K562 (cell line): ENCODE measurements around the gene VDAC2. TPM values are rescaled to one million over a fixed set of nuclear protein-coding genes. Genes with fewer than 3 reads are reported as not detected.
A peak's percentile ranks its signal among the peaks of the same experiment; 100 is the strongest.

Experiments used
- ATAC-seq: fragments of 200-7000 bp; cut with Tn5 transposase; 3 replicates; pipeline ENCODE4 v1.9.1; 2020; ENCODE audit warnings: moderate library complexity
- BruUV-seq: library from RNA; stranded (reverse); fragments of 400-500 nt; replicated peaks from 2 replicates; lab custom pipeline; 2021; lab: Mats Ljungman, UMichigan
- CTCF ChIA-PET: fragments of 300-600 bp; formaldehyde crosslinking; extraction: SDS; loops from one replicate; lab custom pipeline; 2021; ENCODE audit warnings: low intra/inter-chr PET ratio; lab: Yijun Ruan, JAX
- POLR2A ChIA-PET: fragments of 300-600, 350-650 bp; sonication (Branson Sonifier 250); formaldehyde crosslinking; extraction: SDS; loops from one replicate; lab custom pipeline; 2021; ENCODE audit warnings: antibody characterized with exemption, inconsistent platforms; lab: Yijun Ruan, JAX
- DNase-seq, 4 experiments: peaks; one replicate each; pipeline versions ENCODE4 v3.0.0 to v3.0.0-alpha.2; 2011 to 2018; ENCODE audit warnings: low spot score in 3 of 4, mixed read lengths in 3 of 4; ENCODE audit errors: extremely low read depth in 1 of 4
- FAIRE-seq: peaks from 2 replicates; lab custom pipeline; 2011; peaks lifted over from hg19 to GRCh38; lab: Jason Lieb, UNC
- H2AFZ ChIP-seq: 2 replicates; pipeline ENCODE4 v1.6.0; 2011; ENCODE audit warnings: low read depth, low read length, control low read depth, inconsistent platforms
- H3K27ac ChIP-seq: fragments of 200-600 bp; 3 replicates; pipeline ENCODE4 v1.8.0; 2011; ENCODE audit warnings: low read depth, mild to moderate bottlenecking, control low read depth, inconsistent platforms, low read length, moderate library complexity, mixed read lengths; ENCODE audit errors: extremely low read depth
- H3K27me3 ChIP-seq, 2 experiments: fragments of 300-600 bp in 1 of 2; 2 replicates in 1 of 2; 3 replicates in 1 of 2; pipeline versions ENCODE4 v1.6.0 to v1.8.0; 2011; ENCODE audit warnings: inconsistent platforms in 2 of 2, low read length in 2 of 2, mild to moderate bottlenecking in 1 of 2, mixed read lengths in 1 of 2, moderate library complexity in 1 of 2; ENCODE audit not compliant: control insufficient read depth in 2 of 2, insufficient read depth in 2 of 2
- H3K36me3 ChIP-seq: fragments of 300-600 bp; 3 replicates; pipeline ENCODE4 v1.8.0; 2011; ENCODE audit warnings: mild to moderate bottlenecking, low read length, inconsistent platforms; ENCODE audit not compliant: control insufficient read depth, insufficient read depth
- H3K4me1 ChIP-seq, 2 experiments: fragments of 200-600 bp in 1 of 2; replicated peaks in 1 of 2; 2 replicates in 1 of 2; 3 replicates in 1 of 2; pipeline versions ENCODE4 v1.5.1 to v1.8.0; 2011; ENCODE audit warnings: inconsistent platforms in 2 of 2, low read length in 2 of 2, mild to moderate bottlenecking in 1 of 2, mixed read lengths in 1 of 2, moderate library complexity in 1 of 2; ENCODE audit not compliant: control insufficient read depth in 2 of 2, insufficient read depth in 2 of 2
- H3K4me2 ChIP-seq: 2 replicates; pipeline ENCODE4 v1.6.1; 2011; ENCODE audit warnings: low read length, control low read depth, inconsistent platforms, mixed read lengths; ENCODE audit not compliant: insufficient read depth
- H3K4me3 ChIP-seq: fragments of 200-600 bp; sonication (generic), shearing (Covaris generic); 2 replicates; pipeline ENCODE4 v1.5.1; 2016; ENCODE audit warnings: control low read depth, inconsistent platforms
- H3K79me2 ChIP-seq: fragments of 200-600 bp; 3 replicates; pipeline ENCODE4 v1.8.0; 2011; ENCODE audit warnings: low read length, inconsistent platforms; ENCODE audit not compliant: control insufficient read depth, insufficient read depth
- H3K9ac ChIP-seq, 2 experiments: 2 replicates each; pipeline versions ENCODE4 v1.6.0 to v1.6.1; 2011; ENCODE audit warnings: low read depth in 2 of 2, low read length in 2 of 2, control low read depth in 1 of 2, inconsistent platforms in 1 of 2, mild to moderate bottlenecking in 1 of 2, mixed read lengths in 1 of 2; ENCODE audit not compliant: insufficient read depth in 1 of 2
- H3K9me1 ChIP-seq: one replicate; pipeline ENCODE4 v1.6.0; 2011; ENCODE audit warnings: inconsistent platforms, mild to moderate bottlenecking, low read length, moderate library complexity; ENCODE audit not compliant: control insufficient read depth, insufficient read depth
- H3K9me3 ChIP-seq: replicated peaks from 2 replicates; pipeline ENCODE4 v1.5.1; 2011; ENCODE audit warnings: low read depth, low read length, inconsistent platforms; ENCODE audit not compliant: control insufficient read depth, insufficient read depth
- H4K20me1 ChIP-seq: replicated peaks from 2 replicates; pipeline ENCODE4 v1.6.1; 2011; ENCODE audit warnings: low read length, inconsistent platforms, mixed read lengths; ENCODE audit not compliant: control insufficient read depth, insufficient read depth
- MTA3 ChIP-seq: fragments of 450-650 bp; formaldehyde crosslinking; IDR thresholded peaks from 2 replicates; pipeline ENCODE4 v1.6.1; 2017; ENCODE audit warnings: mild to moderate bottlenecking, borderline replicate concordance
- RB1 ChIP-seq: fragments of 450-650 bp; IDR thresholded peaks from 2 replicates; pipeline ENCODE4 v1.6.1; 2017; ENCODE audit warnings: low read depth, mild to moderate bottlenecking
- RBM22 ChIP-seq: fragments of 200-400 bp; formaldehyde crosslinking; IDR thresholded peaks from 2 replicates; pipeline ENCODE4 v1.6.1; 2018; ENCODE audit warnings: low read length, low read depth; ENCODE audit not compliant: poor library complexity, severe bottlenecking
- SMARCA4 ChIP-seq: fragments of 450-650 bp; IDR thresholded peaks from 2 replicates; pipeline ENCODE4 v1.6.1; 2016
- SNIP1 ChIP-seq: fragments of 450-650 bp; IDR thresholded peaks from 2 replicates; pipeline ENCODE4 v1.7.1; 2017; ENCODE audit warnings: low read depth, mild to moderate bottlenecking
- YY1 ChIP-seq, 3 experiments: IDR thresholded peaks; 2 replicates each; pipeline ENCODE4 v1.6.1; 2011; ENCODE audit warnings: low read length in 2 of 3, mild to moderate bottlenecking in 2 of 3, moderate library complexity in 2 of 3, borderline replicate concordance in 1 of 3, control low read depth in 1 of 3, low read depth in 1 of 3; ENCODE audit not compliant: insufficient read depth in 3 of 3, insufficient replicate concordance in 2 of 3, control insufficient read depth in 1 of 3, insufficient read length in 1 of 3; ENCODE audit errors: extremely low read depth in 1 of 3
- ZNF133 ChIP-seq: fragments of 250-450 bp; sonication (Bioruptor Pico); IDR thresholded peaks from 2 replicates; pipeline ENCODE4 v1.4.0; 2020; ENCODE audit warnings: mild to moderate bottlenecking
- ZNF316 ChIP-seq: fragments of 450-650 bp; IDR thresholded peaks from 2 replicates; pipeline ENCODE4 v1.6.1; 2016
- ZNF408 ChIP-seq: fragments of 250-450 bp; sonication (Bioruptor Pico); IDR thresholded peaks from 2 replicates; pipeline ENCODE4 v1.4.0; 2020; ENCODE audit warnings: low read depth, mild to moderate bottlenecking, moderate library complexity
- WGBS: fragments of 100-300 bp; shearing (Covaris generic); methylation state at CpG from one replicate; pipeline ENCODE4 v1.1.6; 2016; ENCODE audit warnings: low coverage, mixed read lengths; ENCODE audit not compliant: insufficient coverage; ENCODE audit errors: missing lambda C conversion rate; 5-methylcytosine and 5-hydroxymethylcytosine counted together
- in situ Hi-C: fragments of 300-500 bp; cut with MboI; formaldehyde crosslinking; loops from 4 replicates; pipeline ENCODE4 v1.15.0; 2018; ENCODE audit warnings: inconsistent platforms, mixed read lengths
- intact Hi-C: fragments of 100-400 bp; cut with micrococcal nuclease; formaldehyde crosslinking; loops from 2 replicates; pipeline ENCODE4 v1.14.2; 2022
- polyA plus RNA-seq, 8 experiments: library from polyadenylated mRNA; depleted of rRNA in 4 of 8; stranded (reverse) in 5 of 8; unstranded in 3 of 8; fragments of >200 nt; fragmentation: Nextera tagmentation in 2 of 8; fragmentation: Illumina TruSeq in 1 of 8; extraction: Ambion mirVana in 2 of 8; extraction: Trizol in 1 of 8; gene quantifications; 2 replicates each; pipeline versions ENCODE4 v1.2.1 to v1.2.3, GENCODE V29; 2011 to 2014; ENCODE audit warnings: inconsistent platforms in 1 of 8, missing spikeins in 1 of 8
- total RNA-seq, 7 experiments: library from RNA; depleted of rRNA in 6 of 7; stranded (reverse); fragments of >200 nt in 6 of 7; fragmentation: Illumina TruSeq in 2 of 7; extraction: Trizol in 2 of 7; gene quantifications; 2 replicates each; pipeline versions ENCODE4 v1.2.1 to v1.2.3, GENCODE V29; 2011 to 2021; ENCODE audit warnings: low replicate concordance in 1 of 7
- TF ChIP-seq, protein P1 (sequence below): fragments of 450-650 bp; IDR thresholded peaks from 2 replicates; pipeline ENCODE4 v1.6.1; 2016; ENCODE audit warnings: mild to moderate bottlenecking
- TF ChIP-seq, protein P2 (sequence below): IDR thresholded peaks from 3 replicates; pipeline ENCODE4 v1.6.1; 2011; ENCODE audit warnings: borderline replicate concordance, mild to moderate bottlenecking, moderate library complexity; ENCODE audit not compliant: insufficient read length; ENCODE audit errors: extremely low read depth

VDAC2 gene
- total and polyA plus RNA-seq, 9 of the 15 experiments (the other 6 are each of a cell fraction or from before 2014, with no cell fraction given) = 139 to 450 (median 250) TPM

DNA sequence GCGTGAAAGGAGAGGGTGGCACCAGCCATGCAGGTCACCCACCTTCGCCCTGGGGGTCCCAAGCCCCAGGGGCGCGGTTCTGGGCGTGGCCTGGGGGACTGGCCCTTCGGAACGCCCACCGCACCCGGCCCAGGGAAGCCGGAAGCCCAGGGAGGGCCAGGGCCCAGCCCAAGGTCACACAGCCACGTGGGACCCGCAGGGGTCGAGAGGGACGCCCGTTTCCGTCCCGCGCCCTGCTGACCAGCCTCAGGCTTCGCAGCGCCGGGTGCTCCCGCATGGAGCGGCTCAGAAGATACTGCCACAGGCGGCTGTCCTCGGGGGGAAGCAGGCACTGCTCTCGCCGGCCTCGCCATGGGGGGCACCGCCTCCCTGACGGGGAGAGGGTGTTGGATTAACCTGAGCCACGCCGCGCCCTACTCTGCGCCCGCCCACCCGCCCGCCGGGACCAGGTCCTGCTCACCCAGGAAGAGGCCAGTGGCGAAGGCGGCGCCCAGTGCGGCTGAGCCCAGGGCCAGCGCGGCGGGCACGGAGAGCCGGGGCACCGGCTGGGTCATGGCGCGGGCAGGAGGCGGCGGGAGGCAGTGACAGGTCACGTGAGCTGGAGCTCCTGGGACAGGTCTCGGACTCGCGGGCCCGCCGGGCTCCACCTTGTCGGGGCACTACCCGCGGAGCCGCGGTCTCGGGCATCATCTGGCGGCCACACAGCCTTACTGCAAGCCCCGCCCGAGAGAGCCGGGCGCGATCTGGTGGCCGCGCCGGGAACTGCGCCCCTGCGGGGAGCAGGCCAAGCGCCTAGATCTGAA lies 25.0 kb downstream of the VDAC2 start, which contains the start of gene COMTD1 (continued):
- TF ChIP-seq SNIP1 (no peak), SMARCA4 (no peak), RBM22 (no peak)

DNA sequence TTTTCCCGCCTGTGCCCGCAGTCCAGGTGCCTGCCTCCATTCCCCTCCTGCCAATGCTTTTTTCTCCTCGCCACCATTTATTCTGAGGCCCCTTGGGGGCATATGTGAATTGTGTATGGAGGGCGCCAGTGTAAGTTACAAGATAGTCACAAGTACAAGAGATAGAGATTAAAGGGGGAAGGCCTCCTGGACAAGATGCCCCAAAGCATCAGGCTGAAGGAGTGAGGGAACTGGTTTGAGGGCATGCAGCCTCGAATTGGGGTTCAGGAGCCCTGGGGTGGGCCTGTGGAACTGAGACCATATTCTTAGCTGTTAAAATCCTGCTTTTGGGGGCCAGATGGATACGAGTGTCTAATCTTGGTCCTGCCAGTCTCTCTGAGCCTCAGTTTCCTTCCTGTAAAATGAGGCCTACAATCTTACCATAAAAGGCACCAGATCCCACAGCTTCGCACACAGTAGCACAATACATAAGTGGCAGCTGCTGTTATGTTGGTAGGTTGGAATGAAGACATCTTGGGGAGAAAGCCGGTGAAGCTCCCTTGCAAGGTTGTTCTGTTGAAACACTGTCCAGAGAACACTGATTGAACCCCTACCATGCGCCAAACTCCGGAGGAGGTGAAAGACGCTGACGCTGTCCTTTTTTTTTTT lies 25.7 kb downstream of the VDAC2 start:
- 30% methylated on average over 11 of the region's 12 CpGs for WGBS
- BruUV-seq = no TSS peak
- H3K4me1 ChIP-seq = peaks cover 18 to 42% of the 10 kb centered on the region in 2 experiments
- intact Hi-C loops = loop anchor here (5.0 to 10.0 kb wide), 4 partner anchors 214 to 994 kb away; partner anchors contain the start of gene KAT6B
- peaks cover 37% of the 10 kb centered on the region for H3K79me2 ChIP-seq
- H3K9me1 ChIP-seq = no peaks in the 10 kb centered on the region
- POLR2A ChIA-PET = interaction anchor here (0.5 to 2.0 kb wide), 3 partner anchors 9 to 394 kb away, joined by 3 to 14 read pairs (median 5); no protein-coding TSS in a partner anchor
- FAIRE-seq (no peak), ATAC-seq (no peak), DNase-seq (no peak)
- no peaks in the 10 kb centered on the region for H3K27me3 ChIP-seq
- no peaks in the 10 kb centered on the region for H4K20me1 ChIP-seq
- H3K27ac ChIP-seq = peak overlapping the region; percentile 91; the same call in 1 of the 3 replicates
- H3K4me2 ChIP-seq = peak overlapping the region; percentile 86
- 0 out of 2 replicates have a peak overlapping the region, but pooled peaks have one; percentile 57 for H3K4me3 ChIP-seq
- peak overlapping the region; percentile 40 to 57; a peak in 3 of 4 replicates for H3K9ac ChIP-seq
- in situ Hi-C loops = loop anchor here (10.0 kb wide), 1 partner anchor 992 kb away; no protein-coding TSS in a partner anchor
- H3K36me3 ChIP-seq = peaks cover 25% of the 10 kb centered on the region
- H2AFZ ChIP-seq = peak overlapping the region; percentile 95
- no peaks in the 10 kb centered on the region for H3K9me3 ChIP-seq
- CTCF ChIA-PET = interaction anchor here (0.6 to 4.2 kb wide), 21 partner anchors 44 to 1707 kb away, joined by 3 to 53 read pairs (median 4); a partner anchor contains a TSS
- TF ChIP-seq ZNF316 (peak; percentile 38; the same call in 1 of the 2 replicates), YY1 (IDR thresholded peaks at IDR 0.05; ENCODE audit: borderline replicate concordance in 1 of 3, control insufficient read depth in 1 of 3, extremely low read depth in 1 of 3, insufficient read depth in 3 of 3, insufficient read length in 1 of 3, insufficient replicate concordance in 2 of 3, low read depth in 1 of 3, low read length in 2 of 3) (no peak), RB1 (no peak), ZNF133 (no peak), ZNF408 (CRISPR knock-in tag) (no peak), MTA3 (no peak; the same call in 1 of the 2 replicates)
- TF ChIP-seq, protein P1, sequence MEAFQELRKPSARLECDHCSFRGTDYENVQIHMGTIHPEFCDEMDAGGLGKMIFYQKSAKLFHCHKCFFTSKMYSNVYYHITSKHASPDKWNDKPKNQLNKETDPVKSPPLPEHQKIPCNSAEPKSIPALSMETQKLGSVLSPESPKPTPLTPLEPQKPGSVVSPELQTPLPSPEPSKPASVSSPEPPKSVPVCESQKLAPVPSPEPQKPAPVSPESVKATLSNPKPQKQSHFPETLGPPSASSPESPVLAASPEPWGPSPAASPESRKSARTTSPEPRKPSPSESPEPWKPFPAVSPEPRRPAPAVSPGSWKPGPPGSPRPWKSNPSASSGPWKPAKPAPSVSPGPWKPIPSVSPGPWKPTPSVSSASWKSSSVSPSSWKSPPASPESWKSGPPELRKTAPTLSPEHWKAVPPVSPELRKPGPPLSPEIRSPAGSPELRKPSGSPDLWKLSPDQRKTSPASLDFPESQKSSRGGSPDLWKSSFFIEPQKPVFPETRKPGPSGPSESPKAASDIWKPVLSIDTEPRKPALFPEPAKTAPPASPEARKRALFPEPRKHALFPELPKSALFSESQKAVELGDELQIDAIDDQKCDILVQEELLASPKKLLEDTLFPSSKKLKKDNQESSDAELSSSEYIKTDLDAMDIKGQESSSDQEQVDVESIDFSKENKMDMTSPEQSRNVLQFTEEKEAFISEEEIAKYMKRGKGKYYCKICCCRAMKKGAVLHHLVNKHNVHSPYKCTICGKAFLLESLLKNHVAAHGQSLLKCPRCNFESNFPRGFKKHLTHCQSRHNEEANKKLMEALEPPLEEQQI = no peak
- TF ChIP-seq, protein P2, sequence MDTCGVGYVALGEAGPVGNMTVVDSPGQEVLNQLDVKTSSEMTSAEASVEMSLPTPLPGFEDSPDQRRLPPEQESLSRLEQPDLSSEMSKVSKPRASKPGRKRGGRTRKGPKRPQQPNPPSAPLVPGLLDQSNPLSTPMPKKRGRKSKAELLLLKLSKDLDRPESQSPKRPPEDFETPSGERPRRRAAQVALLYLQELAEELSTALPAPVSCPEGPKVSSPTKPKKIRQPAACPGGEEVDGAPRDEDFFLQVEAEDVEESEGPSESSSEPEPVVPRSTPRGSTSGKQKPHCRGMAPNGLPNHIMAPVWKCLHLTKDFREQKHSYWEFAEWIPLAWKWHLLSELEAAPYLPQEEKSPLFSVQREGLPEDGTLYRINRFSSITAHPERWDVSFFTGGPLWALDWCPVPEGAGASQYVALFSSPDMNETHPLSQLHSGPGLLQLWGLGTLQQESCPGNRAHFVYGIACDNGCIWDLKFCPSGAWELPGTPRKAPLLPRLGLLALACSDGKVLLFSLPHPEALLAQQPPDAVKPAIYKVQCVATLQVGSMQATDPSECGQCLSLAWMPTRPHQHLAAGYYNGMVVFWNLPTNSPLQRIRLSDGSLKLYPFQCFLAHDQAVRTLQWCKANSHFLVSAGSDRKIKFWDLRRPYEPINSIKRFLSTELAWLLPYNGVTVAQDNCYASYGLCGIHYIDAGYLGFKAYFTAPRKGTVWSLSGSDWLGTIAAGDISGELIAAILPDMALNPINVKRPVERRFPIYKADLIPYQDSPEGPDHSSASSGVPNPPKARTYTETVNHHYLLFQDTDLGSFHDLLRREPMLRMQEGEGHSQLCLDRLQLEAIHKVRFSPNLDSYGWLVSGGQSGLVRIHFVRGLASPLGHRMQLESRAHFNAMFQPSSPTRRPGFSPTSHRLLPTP = no peak
